RWPE1 (cell line): ENCODE measurements around the gene NUDT6.
"Not testable (repeated sequence)": the region's sequence is repeated elsewhere in the genome, so short reads cannot be mapped to it uniquely, and the experiment has no call there.

Source experiments
- CTCF ChIA-PET: fragments of 350-600 bp; sonication (Branson Sonifier 250); formaldehyde crosslinking; extraction: SDS; loops from one replicate; lab custom pipeline; 2021; lab: Yijun Ruan, JAX
- POLR2A ChIA-PET: fragments of 400-600 bp; formaldehyde crosslinking; extraction: SDS; loops from one replicate; lab custom pipeline; 2020; ENCODE audit warnings: antibody characterized with exemption; ENCODE audit not compliant: low non-redundant PET; lab: Yijun Ruan, JAX
- DNase-seq: peaks from one replicate; pipeline ENCODE4 v3.0.0; 2012; ENCODE audit warnings: low spot score
- H3K27ac ChIP-seq: fragments of 450-650 bp; 2 replicates; pipeline ENCODE4 v1.5.1; 2017
- TF ChIP-seq, protein P1 (sequence below): fragments of 450-650 bp; conservative IDR thresholded peaks from 2 replicates; pipeline ENCODE4 v1.5.1; 2017; ENCODE audit warnings: low read depth, mild to moderate bottlenecking

Gene NUDT6

GRCh38 chr4:122946142-122946541, 23.7 kb upstream of the NUDT6 start:
- no peak overlapping the region for H3K27ac ChIP-seq
- no peak for DNase-seq
- TF ChIP-seq, protein P1, sequence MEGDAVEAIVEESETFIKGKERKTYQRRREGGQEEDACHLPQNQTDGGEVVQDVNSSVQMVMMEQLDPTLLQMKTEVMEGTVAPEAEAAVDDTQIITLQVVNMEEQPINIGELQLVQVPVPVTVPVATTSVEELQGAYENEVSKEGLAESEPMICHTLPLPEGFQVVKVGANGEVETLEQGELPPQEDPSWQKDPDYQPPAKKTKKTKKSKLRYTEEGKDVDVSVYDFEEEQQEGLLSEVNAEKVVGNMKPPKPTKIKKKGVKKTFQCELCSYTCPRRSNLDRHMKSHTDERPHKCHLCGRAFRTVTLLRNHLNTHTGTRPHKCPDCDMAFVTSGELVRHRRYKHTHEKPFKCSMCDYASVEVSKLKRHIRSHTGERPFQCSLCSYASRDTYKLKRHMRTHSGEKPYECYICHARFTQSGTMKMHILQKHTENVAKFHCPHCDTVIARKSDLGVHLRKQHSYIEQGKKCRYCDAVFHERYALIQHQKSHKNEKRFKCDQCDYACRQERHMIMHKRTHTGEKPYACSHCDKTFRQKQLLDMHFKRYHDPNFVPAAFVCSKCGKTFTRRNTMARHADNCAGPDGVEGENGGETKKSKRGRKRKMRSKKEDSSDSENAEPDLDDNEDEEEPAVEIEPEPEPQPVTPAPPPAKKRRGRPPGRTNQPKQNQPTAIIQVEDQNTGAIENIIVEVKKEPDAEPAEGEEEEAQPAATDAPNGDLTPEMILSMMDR, result no peak
- ChIA-PET CTCF (no interaction called here), POLR2A (no interaction called here)

- H3K27ac ChIP-seq, DNase-seq, CTCF ChIA-PET, POLR2A ChIA-PET: not testable (repeated sequence)
Measured at GRCh38 chr4:122945136-122945535, 22.7 kb upstream of the NUDT6 start.

GRCh38 chr4:122932763-122933162, 10.4 kb upstream of the NUDT6 start:
- H3K27ac ChIP-seq, result no peak overlapping the region
- DNase-seq, result no peak
- TF ChIP-seq, protein P1, result no peak
- CTCF ChIA-PET, result interaction anchor here (0.6 kb wide), 1 partner anchor 69 kb away, joined by 3 read pairs; no protein-coding TSS in a partner anchor
- POLR2A ChIA-PET, result no interaction called here

GRCh38 chr4:122930862-122931261, 8.5 kb upstream of the NUDT6 start:
- CTCF ChIA-PET, result interaction anchor here (0.5 to 1.2 kb wide), 6 partner anchors 9 to 760 kb away, joined by 3 to 7 read pairs (median 4); no protein-coding TSS in a partner anchor
- TF ChIP-seq, protein P1, result peak; percentile 68
- POLR2A ChIA-PET, result no interaction called here
- H3K27ac ChIP-seq, result no peak overlapping the region
- peak; percentile 11 for DNase-seq

DNA sequence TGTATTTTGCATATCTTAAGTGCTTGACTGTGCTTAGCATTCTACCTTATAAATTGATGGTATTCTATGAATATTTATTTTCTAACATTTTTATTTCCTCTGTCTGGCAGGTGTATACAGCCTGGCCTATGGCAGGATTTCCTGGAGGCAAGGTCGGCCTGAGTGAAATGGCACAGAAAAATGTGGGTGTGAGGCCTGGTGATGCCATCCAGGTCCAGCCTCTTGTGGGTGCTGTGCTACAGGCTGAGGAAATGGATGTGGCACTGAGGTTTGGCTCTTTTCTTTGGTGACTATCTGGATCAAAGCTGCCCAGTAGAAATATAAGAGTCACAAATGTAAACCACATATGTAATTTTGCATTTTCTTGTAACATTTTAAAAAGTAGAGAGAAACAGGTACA, 6.5 kb upstream of the NUDT6 start:
- POLR2A ChIA-PET, result no interaction called here
- no peak for DNase-seq
- CTCF ChIA-PET, result interaction anchor here (0.6 kb wide), 1 partner anchor 139 kb away, joined by 5 read pairs; no protein-coding TSS in a partner anchor
- H3K27ac ChIP-seq, result no peak overlapping the region
- TF ChIP-seq, protein P1, result no peak

- CTCF ChIA-PET, result interaction anchor here (0.7 to 1.2 kb wide), 3 partner anchors 134 to 320 kb away, joined by 3 to 4 read pairs (median 3); no protein-coding TSS in a partner anchor
- peak; percentile 78 for DNase-seq
- H3K27ac ChIP-seq, result peak overlapping the region; percentile 90
- TF ChIP-seq, protein P1, result no peak
- POLR2A ChIA-PET, result no interaction called here
Measured at GRCh38 chr4:122922877-122923511, 597 bp upstream of the NUDT6 start.

DNA sequence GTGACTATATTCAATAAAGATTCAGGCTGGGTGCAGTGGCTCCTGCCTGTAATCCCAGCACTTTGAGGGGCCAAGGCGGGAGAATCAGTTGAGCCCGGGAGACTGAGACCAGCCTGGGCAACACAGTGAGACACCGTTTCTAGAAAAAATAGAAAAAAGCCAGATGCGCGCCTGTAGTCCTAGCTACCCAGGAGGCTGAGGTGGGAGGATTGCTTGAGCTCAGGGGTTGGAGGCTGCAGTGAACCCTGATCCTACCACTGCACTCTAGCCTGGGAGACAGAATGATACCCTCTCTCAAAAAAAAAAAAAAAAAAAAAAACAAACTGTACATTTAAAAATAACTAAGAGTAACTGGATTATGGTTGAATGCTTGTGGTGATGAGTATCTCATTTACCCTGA, 1.1 kb downstream of the NUDT6 start:
- TF ChIP-seq, protein P1, result no peak
- ChIA-PET CTCF (interaction anchor here (0.7 to 2.6 kb wide), 2 partner anchors 155 to 163 kb away, joined by 4 to 11 read pairs; no protein-coding TSS in a partner anchor), POLR2A (no interaction called here)
- DNase-seq, result no peak
- no peak overlapping the region for H3K27ac ChIP-seq
